NCI-H2107 (cell line): ENCODE results near the gene SVEP1.
"Not testable (repeated sequence)": the region's sequence is repeated elsewhere in the genome, so short reads cannot be mapped to it uniquely, and the experiment has no call there.

Experiments used
- DNase-seq: peaks from one replicate; lab custom pipeline; 2025; lab: John Stamatoyannopoulos, UW

SVEP1 gene

GRCh38 chr9:110364451-110364850 lies 215.1 kb downstream of the SVEP1 start:
- no peak for DNase-seq

- not testable (repeated sequence) for DNase-seq
Observed at GRCh38 chr9:110358992-110359391, 220.5 kb downstream of the SVEP1 start.

GRCh38 chr9:110357505-110357904 lies 222.0 kb downstream of the SVEP1 start:
- no peak for DNase-seq

GRCh38 chr9:110356639-110357395 lies 222.7 kb downstream of the SVEP1 start:
- DNase-seq, result no peak

- DNase-seq, result no peak
Observed at GRCh38 chr9:110355911-110356310, 223.6 kb downstream of the SVEP1 start.

- no peak for DNase-seq
Observed at GRCh38 chr9:110351009-110351467, 228.5 kb downstream of the SVEP1 start.

GRCh38 chr9:110346325-110346724 lies 233.2 kb downstream of the SVEP1 start:
- no peak for DNase-seq

GRCh38 chr9:110344821-110345220 lies 234.7 kb downstream of the SVEP1 start:
- no peak for DNase-seq

- no peak for DNase-seq
Observed at GRCh38 chr9:110343551-110343950, 236.0 kb downstream of the SVEP1 start.

GRCh38 chr9:110340306-110340705 lies 239.2 kb downstream of the SVEP1 start:
- no peak for DNase-seq

GRCh38 chr9:110338143-110338542 lies 241.4 kb downstream of the SVEP1 start:
- DNase-seq, result no peak

- no peak for DNase-seq
Observed at GRCh38 chr9:110337727-110338126, 241.8 kb downstream of the SVEP1 start, which contains the start of gene TXNDC8. TSS of gene TXNDC8 (minus strand) at chr9:110337863.

GRCh38 chr9:110336363-110336762 lies 243.2 kb downstream of the SVEP1 start:
- DNase-seq, result no peak

- DNase-seq, result no peak
Observed at GRCh38 chr9:110334871-110335270, 244.7 kb downstream of the SVEP1 start.

- DNase-seq, result no peak
Observed at GRCh38 chr9:110334183-110334582, 245.4 kb downstream of the SVEP1 start.

GRCh38 chr9:110332766-110333165 lies 246.8 kb downstream of the SVEP1 start:
- no peak for DNase-seq

GRCh38 chr9:110330484-110331105 lies 248.9 kb downstream of the SVEP1 start:
- no peak for DNase-seq

GRCh38 chr9:110329639-110330230 lies 249.8 kb downstream of the SVEP1 start:
- DNase-seq, result no peak

GRCh38 chr9:110328763-110329162 lies 250.8 kb downstream of the SVEP1 start:
- DNase-seq, result no peak

GRCh38 chr9:110327716-110328115 lies 251.8 kb downstream of the SVEP1 start:
- no peak for DNase-seq

GRCh38 chr9:110323818-110324217 lies 255.7 kb downstream of the SVEP1 start:
- DNase-seq, result no peak

GRCh38 chr9:110320651-110321445 lies 258.7 kb downstream of the SVEP1 start:
- no peak for DNase-seq
